H9 (cell line): ENCODE results near the gene TMEM167B. TPM values are rescaled to one million over a fixed set of nuclear protein-coding genes. Genes with fewer than 3 reads are reported as not detected.

Experiments used
- DNase-seq: peaks from one replicate; pipeline ENCODE4 v3.0.0-alpha.2; 2017
- H2AFZ ChIP-seq: one replicate; pipeline ENCODE4 v1.6.1; 2013; ENCODE audit warnings: mild to moderate bottlenecking, low read length, control low read depth, moderate library complexity
- H2AK5ac ChIP-seq: 2 replicates; pipeline ENCODE4 v1.6.1; 2013; ENCODE audit warnings: low read length, control low read depth, mixed read lengths; ENCODE audit not compliant: insufficient read length
- H2BK120ac ChIP-seq: one replicate; pipeline ENCODE4 v1.6.1; 2013; ENCODE audit warnings: low read depth, mild to moderate bottlenecking, low read length, control low read depth, inconsistent platforms; ENCODE audit not compliant: poor library complexity, severe bottlenecking
- H2BK12ac ChIP-seq: 2 replicates; pipeline ENCODE4 v1.6.1; 2013; ENCODE audit warnings: low read length, control low read depth, mixed read lengths, low read depth; ENCODE audit not compliant: insufficient read length
- H2BK15ac ChIP-seq: 2 replicates; pipeline ENCODE4 v1.6.1; 2013; ENCODE audit warnings: low read depth, low read length, control low read depth
- H2BK20ac ChIP-seq: one replicate; pipeline ENCODE4 v1.6.1; 2013; ENCODE audit warnings: low read depth, mild to moderate bottlenecking, low read length, control low read depth, inconsistent platforms; ENCODE audit not compliant: poor library complexity, severe bottlenecking
- H2BK5ac ChIP-seq: 2 replicates; pipeline ENCODE4 v1.6.1; 2013; ENCODE audit warnings: low read length, control low read depth, mixed read lengths; ENCODE audit not compliant: insufficient read length
- H3K14ac ChIP-seq: 2 replicates; pipeline ENCODE4 v1.6.1; 2013; ENCODE audit warnings: low read length, control low read depth; ENCODE audit not compliant: insufficient read depth
- H3K18ac ChIP-seq: 2 replicates; pipeline ENCODE4 v1.6.1; 2013; ENCODE audit warnings: low read depth, mild to moderate bottlenecking, mixed read lengths, low read length, control low read depth; ENCODE audit not compliant: insufficient read length
- H3K23ac ChIP-seq: 2 replicates; pipeline ENCODE4 v1.6.1; 2013; ENCODE audit warnings: low read length, control low read depth, mixed read lengths, low read depth; ENCODE audit not compliant: insufficient read length
- H3K23me2 ChIP-seq: 2 replicates; pipeline ENCODE4 v1.6.1; 2013; ENCODE audit warnings: low read depth, mild to moderate bottlenecking, mixed read lengths, low read length, control low read depth; ENCODE audit not compliant: insufficient read length, poor library complexity, severe bottlenecking
- H3K27ac ChIP-seq: 2 replicates; pipeline ENCODE4 v1.5.1; 2013; ENCODE audit warnings: low read length, control low read depth, mixed read lengths, low read depth; ENCODE audit not compliant: insufficient read length
- H3K27me3 ChIP-seq: 2 replicates; pipeline ENCODE4 v1.6.1; 2013; ENCODE audit warnings: low read length, control low read depth, inconsistent platforms; ENCODE audit not compliant: insufficient read depth
- H3K4ac ChIP-seq: 2 replicates; pipeline ENCODE4 v1.6.1; 2013; ENCODE audit warnings: low read depth, mild to moderate bottlenecking, control low read depth, inconsistent platforms, low read length, moderate library complexity
- H3K4me1 ChIP-seq: 2 replicates; pipeline ENCODE4 v1.6.1; 2013; ENCODE audit warnings: low read length, control low read depth, inconsistent platforms; ENCODE audit not compliant: insufficient read depth
- H3K4me2 ChIP-seq: 2 replicates; pipeline ENCODE4 v1.6.1; 2013; ENCODE audit warnings: low read length, control low read depth, mixed read lengths; ENCODE audit not compliant: insufficient read length, insufficient read depth
- H3K56ac ChIP-seq: 2 replicates; pipeline ENCODE4 v1.6.1; 2013; ENCODE audit warnings: low read depth, mild to moderate bottlenecking, mixed read lengths, low read length, control low read depth; ENCODE audit not compliant: insufficient read length
- H3K79me1 ChIP-seq: 2 replicates; pipeline ENCODE4 v1.6.1; 2013; ENCODE audit warnings: low read depth, mild to moderate bottlenecking, moderate library complexity, low read length, control low read depth, inconsistent platforms; ENCODE audit not compliant: insufficient read depth, poor library complexity, severe bottlenecking
- H3K79me2 ChIP-seq: 2 replicates; pipeline ENCODE4 v1.6.1; 2013; ENCODE audit warnings: low read length, control low read depth, inconsistent platforms; ENCODE audit not compliant: insufficient read depth
- H3K9ac ChIP-seq: 2 replicates; pipeline ENCODE4 v1.6.1; 2013; ENCODE audit warnings: low read length, control low read depth, mixed read lengths; ENCODE audit not compliant: insufficient read length; ENCODE audit errors: extremely low read depth
- H3K9me3 ChIP-seq: one replicate; pipeline ENCODE4 v1.6.1; 2013; ENCODE audit warnings: low read depth, low read length, inconsistent platforms; ENCODE audit not compliant: control insufficient read depth
- H3T11ph ChIP-seq: one replicate; pipeline ENCODE4 v1.6.1; 2013; ENCODE audit warnings: mild to moderate bottlenecking, low read length, control low read depth, inconsistent platforms
- H4K20me1 ChIP-seq: one replicate; pipeline ENCODE4 v1.6.1; 2013; ENCODE audit not compliant: control insufficient read depth, insufficient read length, insufficient read depth
- H4K5ac ChIP-seq: 2 replicates; pipeline ENCODE4 v1.6.1; 2013; ENCODE audit warnings: low read depth, mild to moderate bottlenecking, mixed read lengths, low read length, control low read depth; ENCODE audit not compliant: insufficient read length
- H4K8ac ChIP-seq: replicated peaks from 2 replicates; pipeline ENCODE4 v1.6.1; 2013; ENCODE audit warnings: low read length, control low read depth, mixed read lengths, low read depth; ENCODE audit not compliant: insufficient read length
- H4K91ac ChIP-seq: 2 replicates; pipeline ENCODE4 v1.6.1; 2013; ENCODE audit warnings: low read depth, mild to moderate bottlenecking, moderate library complexity, mixed read lengths, low read length, control low read depth; ENCODE audit not compliant: insufficient read length
- H3K27ac Mint-ChIP-seq, 3 experiments: 2 replicates in 2 of 3; 3 replicates in 1 of 3; pipeline ENCODE4 v1.8.0; 2020 to 2021; ENCODE audit warnings: mixed read lengths in 3 of 3, mild to moderate bottlenecking in 1 of 3, moderate library complexity in 1 of 3
- H3K27me3 Mint-ChIP-seq: 2 replicates; pipeline ENCODE4 v1.8.0; 2021; ENCODE audit warnings: low read depth, mild to moderate bottlenecking, moderate library complexity, mixed read lengths
- H3K36me3 Mint-ChIP-seq, 3 experiments: 2 replicates in 2 of 3; 3 replicates in 1 of 3; pipeline ENCODE4 v1.8.0; 2020 to 2021; ENCODE audit warnings: low read depth in 3 of 3, mixed read lengths in 3 of 3; ENCODE audit not compliant: insufficient read depth in 1 of 3
- H3K4me1 Mint-ChIP-seq, 2 experiments: 2 replicates each; pipeline ENCODE4 v1.8.0; 2020; ENCODE audit warnings: mixed read lengths in 2 of 2
- H3K4me3 Mint-ChIP-seq, 2 experiments: 2 replicates in 1 of 2; 3 replicates in 1 of 2; pipeline ENCODE4 v1.8.0; 2020 to 2021; ENCODE audit warnings: mild to moderate bottlenecking in 2 of 2, mixed read lengths in 2 of 2, moderate library complexity in 1 of 2
- H3K9me3 Mint-ChIP-seq, 2 experiments: 2 replicates in 1 of 2; 3 replicates in 1 of 2; pipeline ENCODE4 v1.8.0; 2020; ENCODE audit warnings: mild to moderate bottlenecking in 2 of 2, mixed read lengths in 2 of 2, moderate library complexity in 1 of 2
- WGBS: extraction: QIAGEN DNeasy Blood & Tissue Kit; methylation state at CpG from one replicate; pipeline ENCODE4 v1.1.7; 2013; ENCODE audit warnings: missing lambda C conversion rate, low lambda C conversion rate, mixed read lengths; ENCODE audit not compliant: insufficient read length; ENCODE audit errors: extremely low coverage; 5-methylcytosine and 5-hydroxymethylcytosine counted together
- total RNA-seq: library from RNA; stranded (reverse); gene quantifications from 2 replicates; pipeline ENCODE4 v1.2.1, GENCODE V29; 2021
- TF ChIP-seq, protein P1 (sequence below): fragments of 200-600 bp; sonication (generic); conservative IDR thresholded peaks from 3 replicates; pipeline ENCODE4 v1.8.0; 2021; ENCODE audit warnings: antibody characterized with exemption, mild to moderate bottlenecking

The TMEM167B gene
- total RNA-seq, 1 experiment from 2014 or later, result 13.9 TPM

DNA sequence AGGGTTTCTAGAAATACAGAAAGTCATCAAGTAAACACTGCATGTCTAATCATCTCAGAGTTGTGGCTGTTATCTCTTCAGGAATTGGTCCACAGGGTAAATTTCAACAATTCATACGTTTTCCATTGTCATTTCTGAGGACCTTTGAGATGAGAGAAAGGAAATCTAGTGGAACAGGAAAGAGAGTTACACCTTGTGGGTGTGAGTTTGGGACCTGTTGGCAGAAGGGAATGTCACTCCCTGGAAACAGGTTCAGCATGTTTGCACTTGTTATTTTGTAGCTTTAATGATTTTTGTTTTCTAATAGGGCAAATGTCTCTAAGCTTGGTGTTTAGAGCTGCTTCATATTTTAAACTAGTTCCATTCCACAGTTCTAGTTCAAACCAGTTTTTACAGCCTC, 5.6 kb downstream of the TMEM167B start:
- no peaks in the 10 kb centered on the region for H3K27me3 Mint-ChIP-seq
- no peak overlapping the region for H2AK5ac ChIP-seq
- no peak overlapping the region for H3K18ac ChIP-seq
- H3K27ac Mint-ChIP-seq, result no peak overlapping the region
- no peak overlapping the region for H2BK15ac ChIP-seq
- H3K23me2 ChIP-seq, result peaks cover 10% of the 10 kb centered on the region
- no peak overlapping the region for H4K91ac ChIP-seq
- H3K27me3 ChIP-seq, result no peaks in the 10 kb centered on the region
- no peak overlapping the region for H3K4me3 Mint-ChIP-seq
- H3K4ac ChIP-seq, result no peak overlapping the region
- H4K20me1 ChIP-seq, result no peaks in the 10 kb centered on the region
- peaks cover 0 to 3% of the 10 kb centered on the region in 2 experiments; a peak in 1 of 5 replicates for H3K9me3 Mint-ChIP-seq
- no peaks in the 10 kb centered on the region for H3K9me3 ChIP-seq
- no peaks in the 10 kb centered on the region for H3K79me1 ChIP-seq
- no peaks in the 10 kb centered on the region for H3K4me1 ChIP-seq
- no peak overlapping the region for H2BK12ac ChIP-seq
- no peak overlapping the region for H3K14ac ChIP-seq
- H4K5ac ChIP-seq, result no peak overlapping the region
- no peak overlapping the region for H3T11ph ChIP-seq
- WGBS, result no CpG with 5 or more reads among the region's 1 CpG
- H3K4me1 Mint-ChIP-seq, result peaks cover 11% of the 10 kb centered on the region in 2 experiments
- peaks cover 0 to 25% (median 13%) of the 10 kb centered on the region in 3 experiments; a peak in 6 of 7 replicates for H3K36me3 Mint-ChIP-seq
- no peak overlapping the region for H3K56ac ChIP-seq
- H2BK120ac ChIP-seq, result no peak overlapping the region
- H4K8ac ChIP-seq, result no peak overlapping the region
- no peak overlapping the region for H2BK20ac ChIP-seq
- H3K9ac ChIP-seq, result no peak overlapping the region
- TF ChIP-seq, protein P1, sequence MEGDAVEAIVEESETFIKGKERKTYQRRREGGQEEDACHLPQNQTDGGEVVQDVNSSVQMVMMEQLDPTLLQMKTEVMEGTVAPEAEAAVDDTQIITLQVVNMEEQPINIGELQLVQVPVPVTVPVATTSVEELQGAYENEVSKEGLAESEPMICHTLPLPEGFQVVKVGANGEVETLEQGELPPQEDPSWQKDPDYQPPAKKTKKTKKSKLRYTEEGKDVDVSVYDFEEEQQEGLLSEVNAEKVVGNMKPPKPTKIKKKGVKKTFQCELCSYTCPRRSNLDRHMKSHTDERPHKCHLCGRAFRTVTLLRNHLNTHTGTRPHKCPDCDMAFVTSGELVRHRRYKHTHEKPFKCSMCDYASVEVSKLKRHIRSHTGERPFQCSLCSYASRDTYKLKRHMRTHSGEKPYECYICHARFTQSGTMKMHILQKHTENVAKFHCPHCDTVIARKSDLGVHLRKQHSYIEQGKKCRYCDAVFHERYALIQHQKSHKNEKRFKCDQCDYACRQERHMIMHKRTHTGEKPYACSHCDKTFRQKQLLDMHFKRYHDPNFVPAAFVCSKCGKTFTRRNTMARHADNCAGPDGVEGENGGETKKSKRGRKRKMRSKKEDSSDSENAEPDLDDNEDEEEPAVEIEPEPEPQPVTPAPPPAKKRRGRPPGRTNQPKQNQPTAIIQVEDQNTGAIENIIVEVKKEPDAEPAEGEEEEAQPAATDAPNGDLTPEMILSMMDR, result no peak
- H3K27ac ChIP-seq, result no peak overlapping the region
- H3K79me2 ChIP-seq, result peaks cover 5% of the 10 kb centered on the region; the same call in 1 of the 2 replicates
- H2AFZ ChIP-seq, result no peak overlapping the region
- no peak overlapping the region for H3K23ac ChIP-seq
- H3K4me2 ChIP-seq, result no peak overlapping the region
- no peak for DNase-seq
- H2BK5ac ChIP-seq, result no peak overlapping the region
